ENCODE measurements around the gene ADAMTSL1. TPM values are rescaled to one million over a fixed set of nuclear protein-coding genes. Genes with fewer than 3 reads are reported as not detected.

The ADAMTSL1 gene
- total and polyA plus RNA-seq, 9 of the 15 experiments (the other 6 are each of a cell fraction or from before 2014, with no cell fraction given): 0.01 TPM; not detected in 8

DNA sequence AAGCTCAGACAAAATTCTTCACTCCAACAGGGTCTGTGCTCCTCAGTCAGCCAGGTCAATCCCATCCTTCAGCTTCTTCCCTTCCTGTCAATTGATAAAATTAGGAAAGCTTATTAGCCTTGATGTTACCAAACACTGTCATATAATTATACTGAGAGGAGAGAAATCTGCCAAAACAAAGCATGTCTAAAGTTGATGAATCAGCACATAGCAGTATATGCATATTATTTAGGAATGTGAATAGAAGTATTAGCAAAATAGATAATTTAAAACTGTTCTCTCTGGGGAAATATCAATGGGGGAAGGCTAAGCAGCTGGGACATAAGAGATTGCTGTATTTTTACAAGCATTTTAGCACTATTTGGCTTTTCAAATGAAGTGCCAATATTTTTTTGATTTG lies 451.9 kb downstream of the ADAMTSL1 start:
- Histone ChIP-seq H3K4me2 (ENCODE audit: insufficient read depth, low read length) (no peak overlapping the region), H3K4me1 (replicated peaks in 1 of 2; ENCODE audit: control insufficient read depth in 2 of 2, insufficient read depth in 2 of 2, low read length in 2 of 2) (no peaks in the 10 kb centered on the region), H3K4me3 (no peak overlapping the region), H3K79me2 (ENCODE audit: control insufficient read depth, insufficient read depth, low read length) (no peaks in the 10 kb centered on the region), H3K9me3 (replicated peaks; ENCODE audit: control insufficient read depth, insufficient read depth, low read depth, low read length) (no peaks in the 10 kb centered on the region), H3K27ac (ENCODE audit: extremely low read depth, low read depth, low read length) (no peak overlapping the region), H3K27me3 (ENCODE audit: control insufficient read depth in 2 of 2, insufficient read depth in 2 of 2, low read length in 2 of 2) (no peaks in the 10 kb centered on the region), H3K9me1 (ENCODE audit: control insufficient read depth, insufficient read depth, low read length) (no peaks in the 10 kb centered on the region), H4K20me1 (replicated peaks; ENCODE audit: control insufficient read depth, insufficient read depth, low read length) (no peaks in the 10 kb centered on the region), H3K36me3 (ENCODE audit: control insufficient read depth, insufficient read depth, low read length) (no peaks in the 10 kb centered on the region), H2AFZ (ENCODE audit: low read depth, low read length) (no peak overlapping the region), H3K9ac (ENCODE audit: insufficient read depth in 1 of 2, low read depth in 2 of 2, low read length in 2 of 2) (no peak overlapping the region)
- ChIA-PET POLR2A (no interaction called here), CTCF (ENCODE audit: low intra/inter-chr PET ratio) (no interaction called here)
- BruUV-seq (replicated peaks): no TSS peak
- FAIRE-seq (no peak), ATAC-seq (no peak), DNase-seq (ENCODE audit: extremely low read depth in 1 of 4, low spot score in 3 of 4) (no peak)
- TF ChIP-seq SNIP1 (IDR thresholded peaks at IDR 0.05; ENCODE audit: low read depth) (no peak), ZNF586 (CRISPR knock-in tag; conservative IDR thresholded peaks at IDR 0.05) (no peak), NFIX (CRISPR knock-in tag; IDR thresholded peaks at IDR 0.05; ENCODE audit: low read depth) (no peak), RBM39 (optimal IDR thresholded peaks at IDR 0.05; ENCODE audit: low read depth, low read length) (no peak), JUND (IDR thresholded peaks at IDR 0.05; ENCODE audit: borderline replicate concordance, low read depth, low read length) (no peak), JUND (tag; IDR thresholded peaks at IDR 0.05; ENCODE audit: borderline replicate concordance, low read depth, low read length) (no peak), HSF4 (CRISPR knock-in tag; IDR thresholded peaks at IDR 0.05; ENCODE audit: borderline replicate concordance) (no peak), C11orf30 (IDR thresholded peaks at IDR 0.05; ENCODE audit: low read depth) (0 out of 2 replicates have a peak, but pooled peaks have one; percentile 21), ZNF316 (IDR thresholded peaks at IDR 0.05) (peak; percentile 36; the same call in 1 of the 2 replicates), BRD4 (IDR thresholded peaks at IDR 0.05) (no peak)
- TF ChIP-seq, protein P1, sequence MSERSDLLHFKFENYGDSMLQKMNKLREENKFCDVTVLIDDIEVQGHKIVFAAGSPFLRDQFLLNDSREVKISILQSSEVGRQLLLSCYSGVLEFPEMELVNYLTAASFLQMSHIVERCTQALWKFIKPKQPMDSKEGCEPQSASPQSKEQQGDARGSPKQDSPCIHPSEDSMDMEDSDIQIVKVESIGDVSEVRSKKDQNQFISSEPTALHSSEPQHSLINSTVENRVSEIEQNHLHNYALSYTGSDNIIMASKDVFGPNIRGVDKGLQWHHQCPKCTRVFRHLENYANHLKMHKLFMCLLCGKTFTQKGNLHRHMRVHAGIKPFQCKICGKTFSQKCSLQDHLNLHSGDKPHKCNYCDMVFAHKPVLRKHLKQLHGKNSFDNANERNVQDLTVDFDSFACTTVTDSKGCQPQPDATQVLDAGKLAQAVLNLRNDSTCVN (CRISPR knock-in tag; IDR thresholded peaks at IDR 0.05): no peak
- TF ChIP-seq, protein P2, sequence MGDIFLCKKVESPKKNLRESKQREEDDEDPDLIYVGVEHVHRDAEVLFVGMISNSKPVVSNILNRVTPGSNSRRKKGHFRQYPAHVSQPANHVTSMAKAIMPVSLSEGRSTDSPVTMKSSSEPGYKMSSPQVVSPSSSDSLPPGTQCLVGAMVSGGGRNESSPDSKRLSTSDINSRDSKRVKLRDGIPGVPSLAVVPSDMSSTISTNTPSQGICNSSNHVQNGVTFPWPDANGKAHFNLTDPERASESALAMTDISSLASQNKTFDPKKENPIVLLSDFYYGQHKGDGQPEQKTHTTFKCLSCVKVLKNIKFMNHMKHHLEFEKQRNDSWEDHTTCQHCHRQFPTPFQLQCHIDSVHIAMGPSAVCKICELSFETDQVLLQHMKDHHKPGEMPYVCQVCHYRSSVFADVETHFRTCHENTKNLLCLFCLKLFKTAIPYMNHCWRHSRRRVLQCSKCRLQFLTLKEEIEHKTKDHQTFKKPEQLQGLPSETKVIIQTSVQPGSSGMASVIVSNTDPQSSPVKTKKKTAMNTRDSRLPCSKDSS (IDR thresholded peaks at IDR 0.05; ENCODE audit: low read depth, partially characterized antibody): no peak
- TF ChIP-seq, protein P3, sequence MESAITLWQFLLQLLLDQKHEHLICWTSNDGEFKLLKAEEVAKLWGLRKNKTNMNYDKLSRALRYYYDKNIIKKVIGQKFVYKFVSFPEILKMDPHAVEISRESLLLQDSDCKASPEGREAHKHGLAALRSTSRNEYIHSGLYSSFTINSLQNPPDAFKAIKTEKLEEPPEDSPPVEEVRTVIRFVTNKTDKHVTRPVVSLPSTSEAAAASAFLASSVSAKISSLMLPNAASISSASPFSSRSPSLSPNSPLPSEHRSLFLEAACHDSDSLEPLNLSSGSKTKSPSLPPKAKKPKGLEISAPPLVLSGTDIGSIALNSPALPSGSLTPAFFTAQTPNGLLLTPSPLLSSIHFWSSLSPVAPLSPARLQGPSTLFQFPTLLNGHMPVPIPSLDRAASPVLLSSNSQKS (CRISPR knock-in tag; IDR thresholded peaks at IDR 0.05): no peak
- intact Hi-C loops (cut with micrococcal nuclease): no loop called here
- in situ Hi-C loops (cut with MboI): no loop called here

Data from K562 (cell line).